H9 (cell line): Measurements from ENCODE around the gene OR2T27. TPM values are rescaled to one million over a fixed set of nuclear protein-coding genes. Genes with fewer than 3 reads are reported as not detected.

ENCODE experiments used
- DNase-seq: peaks from one replicate; pipeline ENCODE4 v3.0.0-alpha.2; 2017
- H2AFZ ChIP-seq: one replicate; pipeline ENCODE4 v1.6.1; 2013; ENCODE audit warnings: mild to moderate bottlenecking, low read length, control low read depth, moderate library complexity
- H2AK5ac ChIP-seq: 2 replicates; pipeline ENCODE4 v1.6.1; 2013; ENCODE audit warnings: low read length, control low read depth, mixed read lengths; ENCODE audit not compliant: insufficient read length
- H2BK120ac ChIP-seq: one replicate; pipeline ENCODE4 v1.6.1; 2013; ENCODE audit warnings: low read depth, mild to moderate bottlenecking, low read length, control low read depth, inconsistent platforms; ENCODE audit not compliant: poor library complexity, severe bottlenecking
- H2BK12ac ChIP-seq: 2 replicates; pipeline ENCODE4 v1.6.1; 2013; ENCODE audit warnings: low read length, control low read depth, mixed read lengths, low read depth; ENCODE audit not compliant: insufficient read length
- H2BK15ac ChIP-seq: 2 replicates; pipeline ENCODE4 v1.6.1; 2013; ENCODE audit warnings: low read depth, low read length, control low read depth
- H2BK20ac ChIP-seq: one replicate; pipeline ENCODE4 v1.6.1; 2013; ENCODE audit warnings: low read depth, mild to moderate bottlenecking, low read length, control low read depth, inconsistent platforms; ENCODE audit not compliant: poor library complexity, severe bottlenecking
- H2BK5ac ChIP-seq: 2 replicates; pipeline ENCODE4 v1.6.1; 2013; ENCODE audit warnings: low read length, control low read depth, mixed read lengths; ENCODE audit not compliant: insufficient read length
- H3K14ac ChIP-seq: 2 replicates; pipeline ENCODE4 v1.6.1; 2013; ENCODE audit warnings: low read length, control low read depth; ENCODE audit not compliant: insufficient read depth
- H3K18ac ChIP-seq: 2 replicates; pipeline ENCODE4 v1.6.1; 2013; ENCODE audit warnings: low read depth, mild to moderate bottlenecking, mixed read lengths, low read length, control low read depth; ENCODE audit not compliant: insufficient read length
- H3K23ac ChIP-seq: 2 replicates; pipeline ENCODE4 v1.6.1; 2013; ENCODE audit warnings: low read length, control low read depth, mixed read lengths, low read depth; ENCODE audit not compliant: insufficient read length
- H3K23me2 ChIP-seq: 2 replicates; pipeline ENCODE4 v1.6.1; 2013; ENCODE audit warnings: low read depth, mild to moderate bottlenecking, mixed read lengths, low read length, control low read depth; ENCODE audit not compliant: insufficient read length, poor library complexity, severe bottlenecking
- H3K27ac ChIP-seq: 2 replicates; pipeline ENCODE4 v1.5.1; 2013; ENCODE audit warnings: low read length, control low read depth, mixed read lengths, low read depth; ENCODE audit not compliant: insufficient read length
- H3K27me3 ChIP-seq: 2 replicates; pipeline ENCODE4 v1.6.1; 2013; ENCODE audit warnings: low read length, control low read depth, inconsistent platforms; ENCODE audit not compliant: insufficient read depth
- H3K4ac ChIP-seq: 2 replicates; pipeline ENCODE4 v1.6.1; 2013; ENCODE audit warnings: low read depth, mild to moderate bottlenecking, control low read depth, inconsistent platforms, low read length, moderate library complexity
- H3K4me1 ChIP-seq: 2 replicates; pipeline ENCODE4 v1.6.1; 2013; ENCODE audit warnings: low read length, control low read depth, inconsistent platforms; ENCODE audit not compliant: insufficient read depth
- H3K4me2 ChIP-seq: 2 replicates; pipeline ENCODE4 v1.6.1; 2013; ENCODE audit warnings: low read length, control low read depth, mixed read lengths; ENCODE audit not compliant: insufficient read length, insufficient read depth
- H3K56ac ChIP-seq: 2 replicates; pipeline ENCODE4 v1.6.1; 2013; ENCODE audit warnings: low read depth, mild to moderate bottlenecking, mixed read lengths, low read length, control low read depth; ENCODE audit not compliant: insufficient read length
- H3K79me1 ChIP-seq: 2 replicates; pipeline ENCODE4 v1.6.1; 2013; ENCODE audit warnings: low read depth, mild to moderate bottlenecking, moderate library complexity, low read length, control low read depth, inconsistent platforms; ENCODE audit not compliant: insufficient read depth, poor library complexity, severe bottlenecking
- H3K79me2 ChIP-seq: 2 replicates; pipeline ENCODE4 v1.6.1; 2013; ENCODE audit warnings: low read length, control low read depth, inconsistent platforms; ENCODE audit not compliant: insufficient read depth
- H3K9ac ChIP-seq: 2 replicates; pipeline ENCODE4 v1.6.1; 2013; ENCODE audit warnings: low read length, control low read depth, mixed read lengths; ENCODE audit not compliant: insufficient read length; ENCODE audit errors: extremely low read depth
- H3K9me3 ChIP-seq: one replicate; pipeline ENCODE4 v1.6.1; 2013; ENCODE audit warnings: low read depth, low read length, inconsistent platforms; ENCODE audit not compliant: control insufficient read depth
- H3T11ph ChIP-seq: one replicate; pipeline ENCODE4 v1.6.1; 2013; ENCODE audit warnings: mild to moderate bottlenecking, low read length, control low read depth, inconsistent platforms
- H4K20me1 ChIP-seq: one replicate; pipeline ENCODE4 v1.6.1; 2013; ENCODE audit not compliant: control insufficient read depth, insufficient read length, insufficient read depth
- H4K5ac ChIP-seq: 2 replicates; pipeline ENCODE4 v1.6.1; 2013; ENCODE audit warnings: low read depth, mild to moderate bottlenecking, mixed read lengths, low read length, control low read depth; ENCODE audit not compliant: insufficient read length
- H4K8ac ChIP-seq: replicated peaks from 2 replicates; pipeline ENCODE4 v1.6.1; 2013; ENCODE audit warnings: low read length, control low read depth, mixed read lengths, low read depth; ENCODE audit not compliant: insufficient read length
- H4K91ac ChIP-seq: 2 replicates; pipeline ENCODE4 v1.6.1; 2013; ENCODE audit warnings: low read depth, mild to moderate bottlenecking, moderate library complexity, mixed read lengths, low read length, control low read depth; ENCODE audit not compliant: insufficient read length
- H3K27ac Mint-ChIP-seq, 3 experiments: 2 replicates in 2 of 3; 3 replicates in 1 of 3; pipeline ENCODE4 v1.8.0; 2020 to 2021; ENCODE audit warnings: mixed read lengths in 3 of 3, mild to moderate bottlenecking in 1 of 3, moderate library complexity in 1 of 3
- H3K27me3 Mint-ChIP-seq: 2 replicates; pipeline ENCODE4 v1.8.0; 2021; ENCODE audit warnings: low read depth, mild to moderate bottlenecking, moderate library complexity, mixed read lengths
- H3K36me3 Mint-ChIP-seq, 3 experiments: 2 replicates in 2 of 3; 3 replicates in 1 of 3; pipeline ENCODE4 v1.8.0; 2020 to 2021; ENCODE audit warnings: low read depth in 3 of 3, mixed read lengths in 3 of 3; ENCODE audit not compliant: insufficient read depth in 1 of 3
- H3K4me1 Mint-ChIP-seq, 2 experiments: 2 replicates each; pipeline ENCODE4 v1.8.0; 2020; ENCODE audit warnings: mixed read lengths in 2 of 2
- H3K4me3 Mint-ChIP-seq, 2 experiments: 2 replicates in 1 of 2; 3 replicates in 1 of 2; pipeline ENCODE4 v1.8.0; 2020 to 2021; ENCODE audit warnings: mild to moderate bottlenecking in 2 of 2, mixed read lengths in 2 of 2, moderate library complexity in 1 of 2
- H3K9me3 Mint-ChIP-seq, 2 experiments: 2 replicates in 1 of 2; 3 replicates in 1 of 2; pipeline ENCODE4 v1.8.0; 2020; ENCODE audit warnings: mild to moderate bottlenecking in 2 of 2, mixed read lengths in 2 of 2, moderate library complexity in 1 of 2
- CTCF ChIP-seq: fragments of 200-600 bp; sonication (generic); conservative IDR thresholded peaks from 3 replicates; pipeline ENCODE4 v1.8.0; 2021; ENCODE audit warnings: antibody characterized with exemption, mild to moderate bottlenecking
- whole genome bisulfite sequencing: extraction: QIAGEN DNeasy Blood & Tissue Kit; methylation state at CpG from one replicate; pipeline ENCODE4 v1.1.7; 2013; ENCODE audit warnings: missing lambda C conversion rate, low lambda C conversion rate, mixed read lengths; ENCODE audit not compliant: insufficient read length; ENCODE audit errors: extremely low coverage; 5-methylcytosine and 5-hydroxymethylcytosine counted together
- total RNA-seq: library from RNA; stranded (reverse); gene quantifications from 2 replicates; pipeline ENCODE4 v1.2.1, GENCODE V29; 2021

Gene OR2T27
- total RNA-seq, 1 experiment from 2014 or later = not detected

DNA sequence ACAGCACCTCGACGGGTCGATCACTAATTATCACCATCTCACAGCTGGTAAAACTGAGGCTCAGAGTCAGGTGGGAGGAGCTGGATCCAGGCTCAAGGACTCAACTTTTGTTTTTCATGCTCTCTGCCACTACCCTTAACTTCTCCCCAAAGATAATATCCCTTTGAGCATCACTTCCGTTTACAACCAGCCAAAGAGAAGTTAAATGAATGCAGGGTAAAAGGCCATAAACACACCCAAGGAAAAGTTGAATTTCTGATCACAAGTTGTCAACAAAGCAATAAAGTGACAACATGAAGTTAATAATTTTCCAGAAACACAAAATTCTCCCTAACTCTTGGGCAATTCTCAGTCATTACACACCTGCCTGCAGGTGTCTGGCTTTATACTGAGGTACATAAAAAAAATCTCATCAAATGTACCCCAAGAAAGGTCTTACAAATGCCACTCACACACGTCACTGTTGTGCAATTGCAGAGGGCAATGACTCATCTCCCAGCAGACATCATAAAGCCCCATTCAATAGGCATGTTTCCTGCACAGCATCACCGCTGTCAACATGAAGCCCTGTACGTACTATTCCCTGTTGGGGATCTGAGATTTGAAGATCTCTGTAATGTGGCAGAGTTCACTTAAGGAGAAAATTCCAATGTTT is 23.8 kb downstream of the OR2T27 start:
- Histone ChIP-seq H2AK5ac (no peak overlapping the region), H4K91ac (no peak overlapping the region), H3K9me3 (peaks cover 51% of the 10 kb centered on the region), H3K18ac (no peak overlapping the region), H3K27ac (no peak overlapping the region), H3K23ac (no peak overlapping the region), H2AFZ (no peak overlapping the region), H3K27me3 (no peaks in the 10 kb centered on the region), H2BK5ac (no peak overlapping the region), H3K4me2 (no peak overlapping the region), H3K4ac (no peak overlapping the region), H4K5ac (no peak overlapping the region), H3K56ac (no peak overlapping the region), H2BK20ac (no peak overlapping the region), H2BK15ac (no peak overlapping the region), H3T11ph (no peak overlapping the region), H4K20me1 (no peaks in the 10 kb centered on the region), H4K8ac (no peak overlapping the region), H3K79me1 (no peaks in the 10 kb centered on the region), H3K4me1 (no peaks in the 10 kb centered on the region), H3K79me2 (no peaks in the 10 kb centered on the region), H3K9ac (no peak overlapping the region), H3K14ac (no peak overlapping the region), H2BK120ac (no peak overlapping the region), H3K23me2 (no peaks in the 10 kb centered on the region), H2BK12ac (no peak overlapping the region)
- peaks cover 37 to 46% of the 10 kb centered on the region in 2 experiments for H3K9me3 Mint-ChIP-seq
- H3K4me1 Mint-ChIP-seq = no peaks in the 10 kb centered on the region
- H3K27me3 Mint-ChIP-seq = no peaks in the 10 kb centered on the region; the same call in 1 of the 2 replicates
- TF ChIP-seq CTCF = no peak
- no CpG with 5 or more reads among the region's 7 CpGs for WGBS
- peaks cover 4 to 14% (median 4%) of the 10 kb centered on the region in 3 experiments; a peak in 6 of 7 replicates for H3K36me3 Mint-ChIP-seq
- no peak overlapping the region for H3K4me3 Mint-ChIP-seq
- DNase-seq = no peak
- H3K27ac Mint-ChIP-seq = no peak overlapping the region
